ENCODE results near the gene NSMF. TPM values are rescaled to one million over a fixed set of nuclear protein-coding genes. Genes with fewer than 3 reads are reported as not detected.

Gene NSMF
- total RNA-seq, 1 experiment from 2014 or later: 19.1 TPM

- no peak for DNase-seq (ENCODE audit: low spot score)
Observed at GRCh38 chr9:137445930-137446431, 13.2 kb downstream of the NSMF start.

- DNase-seq (ENCODE audit: low spot score): peak; percentile 52
Observed at GRCh38 chr9:137445275-137445807, 13.8 kb downstream of the NSMF start.

- DNase-seq (ENCODE audit: low spot score): no peak
Observed at GRCh38 chr9:137444106-137444790, 14.9 kb downstream of the NSMF start.

- no peak for DNase-seq (ENCODE audit: low spot score)
Observed at GRCh38 chr9:137441935-137442321, 17.2 kb downstream of the NSMF start.

GRCh38 chr9:137441289-137441934 lies 17.7 kb downstream of the NSMF start, which contains the start of gene ENTPD8:
Gene ENTPD8, minus strand, starts transcription at chr9:137441357. Its CDS starts 3,072 bp downstream, at chr9:137438285.
- DNase-seq (ENCODE audit: low spot score): peak; percentile 34

- DNase-seq (ENCODE audit: low spot score): no peak
Observed at GRCh38 chr9:137439158-137439714, 19.9 kb downstream of the NSMF start.

GRCh38 chr9:137438591-137439157 lies 20.5 kb downstream of the NSMF start:
- no peak for DNase-seq (ENCODE audit: low spot score)

GRCh38 chr9:137437691-137438590 lies 21.2 kb downstream of the NSMF start:
- DNase-seq (ENCODE audit: low spot score): no peak

- no peak for DNase-seq (ENCODE audit: low spot score)
Observed at GRCh38 chr9:137436761-137437600, 22.2 kb downstream of the NSMF start.

- DNase-seq (ENCODE audit: low spot score): peak; percentile 90
Observed at GRCh38 chr9:137435980-137436760, 23.0 kb downstream of the NSMF start.

GRCh38 chr9:137435381-137435891 lies 23.7 kb downstream of the NSMF start:
- DNase-seq (ENCODE audit: low spot score): no peak

- no peak for DNase-seq (ENCODE audit: low spot score)
Observed at GRCh38 chr9:137434498-137435380, 24.4 kb downstream of the NSMF start.

- DNase-seq (ENCODE audit: low spot score): no peak
Observed at GRCh38 chr9:137433916-137434431, 25.2 kb downstream of the NSMF start.

- no peak for DNase-seq (ENCODE audit: low spot score)
Observed at GRCh38 chr9:137433349-137433915, 25.7 kb downstream of the NSMF start.

DNA sequence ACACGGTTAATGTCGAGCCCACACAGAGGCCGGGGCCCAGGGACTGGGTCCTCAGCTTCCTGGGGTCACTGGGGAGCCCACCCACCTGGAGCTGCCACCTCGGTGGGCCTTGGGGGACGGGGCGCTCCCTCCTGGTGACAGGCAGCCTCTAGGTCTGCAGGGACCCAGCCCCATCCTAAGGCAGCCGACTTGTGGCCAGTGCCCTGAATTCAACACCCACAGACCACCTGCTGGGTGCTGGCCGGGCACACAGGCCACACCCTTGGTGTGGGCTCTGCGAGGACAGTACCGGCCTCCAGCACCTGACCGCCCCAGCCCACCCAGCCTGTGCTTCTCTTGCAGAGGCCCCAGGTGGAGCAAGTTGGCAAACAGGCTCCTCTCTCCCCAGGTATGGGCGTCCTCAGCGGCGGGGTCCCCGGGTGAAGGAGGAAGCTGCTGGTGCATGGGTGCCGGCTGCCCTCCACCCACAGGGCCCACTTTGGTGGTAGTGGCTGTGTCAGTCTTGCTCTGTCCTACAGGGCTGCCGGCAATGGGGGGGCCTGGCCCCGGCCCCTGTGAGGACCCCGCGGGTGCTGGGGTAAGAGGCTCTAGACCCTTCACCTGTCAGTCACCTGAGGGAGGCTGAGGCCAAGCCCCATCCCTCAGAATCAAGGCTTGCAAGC lies 26.3 kb downstream of the NSMF start:
- no peak for DNase-seq (ENCODE audit: low spot score)

DNA sequence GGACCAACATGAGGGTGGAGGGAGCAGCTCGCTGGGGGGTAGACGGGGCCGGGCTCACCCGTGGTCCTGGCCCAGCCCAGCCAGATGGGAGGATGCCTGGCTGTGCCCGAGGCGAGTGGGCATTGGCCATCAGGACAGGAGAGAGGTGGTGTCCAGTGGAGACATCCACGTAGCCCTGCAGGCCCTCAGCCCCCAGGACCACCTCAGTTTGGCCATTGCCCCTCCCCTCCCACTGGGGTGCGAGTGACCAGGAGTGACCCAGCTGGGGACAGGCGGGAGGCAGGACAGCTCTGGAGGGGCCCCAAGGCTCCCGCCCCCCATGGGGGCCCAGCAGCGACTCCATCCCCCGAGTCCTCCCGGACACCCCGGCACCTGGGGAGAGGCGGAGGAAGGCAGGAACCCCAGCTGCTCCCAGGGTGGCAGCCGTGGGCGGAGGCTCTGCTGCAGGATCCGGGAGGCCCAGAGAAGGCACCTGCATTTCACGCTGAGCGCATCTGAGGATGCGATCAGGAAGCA lies 27.7 kb downstream of the NSMF start:
- DNase-seq (ENCODE audit: low spot score): no peak
